ENCODE measurements around the gene SNTG2.
"Not testable (repeated sequence)": the region's sequence is repeated elsewhere in the genome, so short reads cannot be mapped to it uniquely, and the experiment has no call there.

The SNTG2 gene

GRCh38 chr2:1054399-1054798, 103.8 kb downstream of the SNTG2 start:
- no peak for DNase-seq

- peak; percentile 91 for DNase-seq
Observed at GRCh38 chr2:1055014-1055595, 104.5 kb downstream of the SNTG2 start.

GRCh38 chr2:1060372-1060771, 109.7 kb downstream of the SNTG2 start:
- no peak for DNase-seq

GRCh38 chr2:1060987-1061386, 110.3 kb downstream of the SNTG2 start:
- DNase-seq, result no peak

- DNase-seq, result no peak
Observed at GRCh38 chr2:1068241-1068640, 117.6 kb downstream of the SNTG2 start.

- DNase-seq, result no peak
Observed at GRCh38 chr2:1068822-1069221, 118.2 kb downstream of the SNTG2 start.

- no peak for DNase-seq
Observed at GRCh38 chr2:1069847-1070246, 119.2 kb downstream of the SNTG2 start.

- DNase-seq, result no peak
Observed at GRCh38 chr2:1070601-1071000, 120.0 kb downstream of the SNTG2 start.

- no peak for DNase-seq
Observed at GRCh38 chr2:1071650-1072049, 121.0 kb downstream of the SNTG2 start.

- no peak for DNase-seq
Observed at GRCh38 chr2:1072250-1072649, 121.6 kb downstream of the SNTG2 start.

- DNase-seq, result no peak
Observed at GRCh38 chr2:1077911-1078310, 127.3 kb downstream of the SNTG2 start.

- no peak for DNase-seq
Observed at GRCh38 chr2:1078326-1078725, 127.7 kb downstream of the SNTG2 start.

GRCh38 chr2:1079873-1080799, 129.5 kb downstream of the SNTG2 start:
- DNase-seq, result no peak

- DNase-seq, result peak; percentile 17
Observed at GRCh38 chr2:1081451-1082225, 131.0 kb downstream of the SNTG2 start.

GRCh38 chr2:1082456-1083205, 132.0 kb downstream of the SNTG2 start:
- no peak for DNase-seq

- DNase-seq, result no peak
Observed at GRCh38 chr2:1088192-1088860, 137.7 kb downstream of the SNTG2 start.

- no peak for DNase-seq
Observed at GRCh38 chr2:1088940-1089339, 138.3 kb downstream of the SNTG2 start.

GRCh38 chr2:1091895-1092585, 141.4 kb downstream of the SNTG2 start:
- DNase-seq, result peak; percentile 55

GRCh38 chr2:1093668-1094067, 143.0 kb downstream of the SNTG2 start:
- not testable (repeated sequence) for DNase-seq

GRCh38 chr2:1097101-1097500, 146.5 kb downstream of the SNTG2 start:
- no peak for DNase-seq

GRCh38 chr2:1099418-1099817, 148.8 kb downstream of the SNTG2 start:
- no peak for DNase-seq

Data from fibroblast of skin of back (primary cell).